Chondrocyte (in vitro differentiated cells): ENCODE data around the gene EXOC6. TPM values are rescaled to one million over a fixed set of nuclear protein-coding genes. Genes with fewer than 3 reads are reported as not detected.

Source experiments
- DNase-seq: peaks from one replicate; pipeline ENCODE4 v3.0.0; 2021; ENCODE audit warnings: mixed read lengths, low spot score
- H3K27ac Mint-ChIP-seq: one replicate; pipeline ENCODE4 v1.8.0; 2021; ENCODE audit warnings: mild to moderate bottlenecking, moderate library complexity, mixed read lengths; ENCODE audit not compliant: unreplicated experiment
- H3K27me3 Mint-ChIP-seq: 2 replicates; pipeline ENCODE4 v1.8.0; 2021; ENCODE audit warnings: low read depth, mixed read lengths
- H3K36me3 Mint-ChIP-seq: 2 replicates; pipeline ENCODE4 v1.8.0; 2021; ENCODE audit warnings: low read depth, mixed read lengths
- H3K4me1 Mint-ChIP-seq: 2 replicates; pipeline ENCODE4 v1.8.0; 2021; ENCODE audit warnings: low read depth, mild to moderate bottlenecking, mixed read lengths
- H3K4me3 Mint-ChIP-seq: one replicate; pipeline ENCODE4 v1.8.0; 2021; ENCODE audit warnings: mild to moderate bottlenecking, moderate library complexity, mixed read lengths; ENCODE audit not compliant: unreplicated experiment
- H3K9me3 Mint-ChIP-seq: 2 replicates; pipeline ENCODE4 v1.8.0; 2021; ENCODE audit warnings: low read depth, mixed read lengths
- total RNA-seq: library from RNA; stranded (reverse); gene quantifications from 3 replicates; pipeline ENCODE4 v1.2.1, GENCODE V29; 2021
- TF ChIP-seq, protein P1 (sequence below): fragments of 200-600 bp; sonication (generic); IDR thresholded peaks from 2 replicates; pipeline ENCODE4 v1.5.0; 2021; ENCODE audit warnings: antibody characterized with exemption, mild to moderate bottlenecking, moderate library complexity

Gene EXOC6
- total RNA-seq, 1 donor from 2014 or later: 7.2 TPM

- DNase-seq: no peak
- H3K4me3 Mint-ChIP-seq: peak overlapping the region; percentile 2
- H3K36me3 Mint-ChIP-seq: peaks cover 2% of the 10 kb centered on the region
- H3K27ac Mint-ChIP-seq: no peak overlapping the region
- peaks cover 29% of the 10 kb centered on the region for H3K4me1 Mint-ChIP-seq
- peaks cover 42% of the 10 kb centered on the region for H3K27me3 Mint-ChIP-seq
- H3K9me3 Mint-ChIP-seq: no peaks in the 10 kb centered on the region
- TF ChIP-seq, protein P1, sequence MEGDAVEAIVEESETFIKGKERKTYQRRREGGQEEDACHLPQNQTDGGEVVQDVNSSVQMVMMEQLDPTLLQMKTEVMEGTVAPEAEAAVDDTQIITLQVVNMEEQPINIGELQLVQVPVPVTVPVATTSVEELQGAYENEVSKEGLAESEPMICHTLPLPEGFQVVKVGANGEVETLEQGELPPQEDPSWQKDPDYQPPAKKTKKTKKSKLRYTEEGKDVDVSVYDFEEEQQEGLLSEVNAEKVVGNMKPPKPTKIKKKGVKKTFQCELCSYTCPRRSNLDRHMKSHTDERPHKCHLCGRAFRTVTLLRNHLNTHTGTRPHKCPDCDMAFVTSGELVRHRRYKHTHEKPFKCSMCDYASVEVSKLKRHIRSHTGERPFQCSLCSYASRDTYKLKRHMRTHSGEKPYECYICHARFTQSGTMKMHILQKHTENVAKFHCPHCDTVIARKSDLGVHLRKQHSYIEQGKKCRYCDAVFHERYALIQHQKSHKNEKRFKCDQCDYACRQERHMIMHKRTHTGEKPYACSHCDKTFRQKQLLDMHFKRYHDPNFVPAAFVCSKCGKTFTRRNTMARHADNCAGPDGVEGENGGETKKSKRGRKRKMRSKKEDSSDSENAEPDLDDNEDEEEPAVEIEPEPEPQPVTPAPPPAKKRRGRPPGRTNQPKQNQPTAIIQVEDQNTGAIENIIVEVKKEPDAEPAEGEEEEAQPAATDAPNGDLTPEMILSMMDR: no peak
Observed at GRCh38 chr10:93063144-93063976, 215.0 kb downstream of the EXOC6 start.

- no peaks in the 10 kb centered on the region for H3K9me3 Mint-ChIP-seq
- H3K27ac Mint-ChIP-seq: no peak overlapping the region
- TF ChIP-seq, protein P1: no peak
- H3K36me3 Mint-ChIP-seq: peaks cover 2% of the 10 kb centered on the region
- DNase-seq: no peak
- peaks cover 49% of the 10 kb centered on the region for H3K27me3 Mint-ChIP-seq
- no peak overlapping the region for H3K4me3 Mint-ChIP-seq
- peaks cover 28% of the 10 kb centered on the region for H3K4me1 Mint-ChIP-seq
Observed at GRCh38 chr10:93063977-93064660, 215.8 kb downstream of the EXOC6 start.

- Mint-ChIP-seq H3K27ac (no peak overlapping the region), H3K4me1 (peaks cover 25% of the 10 kb centered on the region), H3K36me3 (no peaks in the 10 kb centered on the region), H3K9me3 (no peaks in the 10 kb centered on the region), H3K4me3 (peak overlapping the region; percentile 59), H3K27me3 (peaks cover 54% of the 10 kb centered on the region)
- TF ChIP-seq, protein P1: no peak
- no peak for DNase-seq
Observed at GRCh38 chr10:93064874-93065660, 216.7 kb downstream of the EXOC6 start.

GRCh38 chr10:93065675-93066543, 217.6 kb downstream of the EXOC6 start:
- peaks cover 63% of the 10 kb centered on the region for H3K27me3 Mint-ChIP-seq
- no peaks in the 10 kb centered on the region for H3K9me3 Mint-ChIP-seq
- H3K4me1 Mint-ChIP-seq: peaks cover 25% of the 10 kb centered on the region
- TF ChIP-seq, protein P1: peak; percentile 56
- H3K27ac Mint-ChIP-seq: no peak overlapping the region
- H3K36me3 Mint-ChIP-seq: no peaks in the 10 kb centered on the region
- DNase-seq: no peak
- H3K4me3 Mint-ChIP-seq: peak overlapping the region; percentile 59
